Keratinocyte (primary cell): ENCODE results near the gene CACNA1S. TPM values are rescaled to one million over a fixed set of nuclear protein-coding genes. Genes with fewer than 3 reads are reported as not detected.

Experiments used
- DNase-seq: peaks from one replicate; pipeline ENCODE4 v3.0.0-alpha.2; 2011; ENCODE audit warnings: low read depth, missing footprints, low spot score
- FAIRE-seq: peaks from 2 replicates; lab custom pipeline; 2011; peaks lifted over from hg19 to GRCh38; lab: Jason Lieb, UNC
- H2AFZ ChIP-seq: 2 replicates; pipeline ENCODE4 v1.6.0; 2012; ENCODE audit warnings: low read length, control low read depth, inconsistent platforms; ENCODE audit not compliant: control insufficient read depth
- H3K27ac ChIP-seq: 2 replicates; pipeline ENCODE4 v1.5.1; 2011; ENCODE audit warnings: low read length; ENCODE audit not compliant: control insufficient read depth, insufficient read depth
- H3K27me3 ChIP-seq: 3 replicates; pipeline ENCODE4 v1.6.0; 2011; ENCODE audit warnings: low read length; ENCODE audit not compliant: control insufficient read depth, insufficient read depth; ENCODE audit errors: extremely low read depth
- H3K36me3 ChIP-seq, 2 experiments: 2 replicates in 1 of 2; 3 replicates in 1 of 2; pipeline ENCODE4 v1.5.1; 2011; ENCODE audit warnings: low read length in 2 of 2, mild to moderate bottlenecking in 1 of 2; ENCODE audit not compliant: control insufficient read depth in 2 of 2, insufficient read depth in 2 of 2; ENCODE audit errors: extremely low read depth in 1 of 2
- H3K4me1 ChIP-seq: 3 replicates; pipeline ENCODE4 v1.5.1; 2011; ENCODE audit warnings: low read length; ENCODE audit not compliant: control insufficient read depth, insufficient read depth; ENCODE audit errors: extremely low read depth
- H3K4me2 ChIP-seq: 3 replicates; pipeline ENCODE4 v1.6.0; 2011; ENCODE audit warnings: low read depth, low read length; ENCODE audit not compliant: control insufficient read depth, insufficient read depth; ENCODE audit errors: extremely low read depth
- H3K4me3 ChIP-seq, 3 experiments: fragments of 200-600 bp in 1 of 3; sonication (generic) in 1 of 3; 2 replicates in 2 of 3; 3 replicates in 1 of 3; pipeline ENCODE4 v1.5.1; 2011 to 2016; ENCODE audit warnings: low read length in 3 of 3, mild to moderate bottlenecking in 3 of 3, control low read depth in 2 of 3, inconsistent platforms in 1 of 3, low read depth in 1 of 3, mixed read lengths in 1 of 3, mixed run types in 1 of 3, moderate library complexity in 1 of 3; ENCODE audit not compliant: control insufficient read depth in 2 of 3, insufficient read depth in 2 of 3; ENCODE audit errors: extremely low read depth in 1 of 3
- H3K79me2 ChIP-seq: 2 replicates; pipeline ENCODE4 v1.6.0; 2012; ENCODE audit warnings: low read length; ENCODE audit not compliant: control insufficient read depth, insufficient read depth
- H3K9ac ChIP-seq: 3 replicates; pipeline ENCODE4 v1.6.0; 2011; ENCODE audit warnings: low read length; ENCODE audit not compliant: control insufficient read depth, insufficient read depth; ENCODE audit errors: extremely low read depth
- H3K9me1 ChIP-seq: 3 replicates; pipeline ENCODE4 v1.6.0; 2011; ENCODE audit warnings: low read length; ENCODE audit not compliant: control insufficient read depth, insufficient read depth; ENCODE audit errors: extremely low read depth
- H3K9me3 ChIP-seq: 2 replicates; pipeline ENCODE4 v1.5.1; 2012; ENCODE audit warnings: low read depth, low read length; ENCODE audit not compliant: control insufficient read depth
- H4K20me1 ChIP-seq: 3 replicates; pipeline ENCODE4 v1.6.0; 2011; ENCODE audit warnings: low read length; ENCODE audit not compliant: control insufficient read depth, insufficient read depth; ENCODE audit errors: extremely low read depth
- CTCF ChIP-seq, 3 experiments: IDR thresholded peaks in 1 of 3; conservative IDR thresholded peaks in 1 of 3; optimal IDR thresholded peaks in 1 of 3; 2 replicates in 2 of 3; 3 replicates in 1 of 3; pipeline versions ENCODE3 to v1.5.1; 2011; ENCODE audit warnings: low read length in 3 of 3, mild to moderate bottlenecking in 3 of 3, moderate library complexity in 2 of 3, control low read depth in 1 of 3, inconsistent platforms in 1 of 3; ENCODE audit not compliant: insufficient read depth in 2 of 3; ENCODE audit errors: extremely low read depth in 1 of 3
- EZH2 ChIP-seq: IDR thresholded peaks from one replicate; pipeline ENCODE4 v1.6.1; 2012; ENCODE audit warnings: inconsistent platforms, mild to moderate bottlenecking, low read length, moderate library complexity
- dilution Hi-C: fragments of 300-500 bp; cut with MboI; formaldehyde crosslinking; loops from one replicate; pipeline ENCODE4 v1.7.0; 2020; ENCODE audit warnings: low sequenced_read_pairs; ENCODE audit not compliant: extremely low pct_ligation_motif_present
- polyA plus RNA-seq, 5 experiments: library from polyadenylated mRNA; depleted of rRNA in 3 of 5; stranded (reverse) in 3 of 5; stranded (forward) in 1 of 5; unstranded in 1 of 5; fragments of >200 nt; gene quantifications; 1 replicate in 1 of 5; 2 replicates in 3 of 5; 3 replicates in 1 of 5; pipeline versions ENCODE4 v1.2.1 to v1.2.3, GENCODE V29; 2011 to 2012; ENCODE audit warnings: missing spikeins in 2 of 5, low read depth in 1 of 5, low replicate concordance in 1 of 5

The CACNA1S gene
- polyA plus RNA-seq, 1 donor (not counting 4 experiments of a cell fraction or from before 2014, with no cell fraction given), result not detected

DNA sequence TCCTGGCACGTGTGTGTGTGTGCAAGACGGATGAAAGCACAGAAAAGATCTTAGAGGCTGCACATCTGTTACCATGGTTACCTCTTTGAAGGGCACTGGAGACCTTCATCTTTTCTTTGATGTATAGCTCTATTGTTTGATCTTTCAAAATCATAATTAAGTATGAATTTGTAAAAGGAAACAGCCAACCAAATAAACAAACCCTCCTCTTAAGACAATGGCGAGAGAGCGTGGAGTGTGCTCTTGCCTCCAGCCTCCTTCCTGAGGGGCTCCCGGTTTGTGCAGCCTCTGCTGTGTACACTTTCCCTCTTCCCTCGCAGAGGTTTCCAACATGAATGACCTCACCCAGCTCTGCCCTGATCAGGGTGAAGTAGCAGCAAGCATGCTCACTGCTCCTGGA is 27.9 kb downstream of the CACNA1S start:
- no peak for FAIRE-seq
- TF ChIP-seq CTCF (optimal IDR thresholded peaks at IDR 0.05 in 1 of 3, IDR thresholded peaks at IDR 0.05 in 1 of 3, conservative IDR thresholded peaks at IDR 0.05 in 1 of 3; ENCODE audit: extremely low read depth in 1 of 3, insufficient read depth in 2 of 3, low read length in 3 of 3) (no peak), EZH2 (no peak)

GRCh38 chr1:201083741-201084140 is 28.5 kb downstream of the CACNA1S start:
- Histone ChIP-seq H3K79me2 (no peaks in the 10 kb centered on the region), H3K9ac (no peak overlapping the region), H3K36me3 (no peaks in the 10 kb centered on the region), H3K9me1 (no peaks in the 10 kb centered on the region), H3K4me3 (no peak overlapping the region), H4K20me1 (no peaks in the 10 kb centered on the region), H3K4me2 (no peak overlapping the region), H3K27me3 (peaks cover 7% of the 10 kb centered on the region), H2AFZ (no peak overlapping the region), H3K27ac (no peak overlapping the region), H3K4me1 (peaks cover 5% of the 10 kb centered on the region), H3K9me3 (no peaks in the 10 kb centered on the region)
- dilution Hi-C loops, result no loop called here
- FAIRE-seq, result no peak
- no peak for TF ChIP-seq CTCF (optimal IDR thresholded peaks at IDR 0.05 in 1 of 3, IDR thresholded peaks at IDR 0.05 in 1 of 3, conservative IDR thresholded peaks at IDR 0.05 in 1 of 3; ENCODE audit: extremely low read depth in 1 of 3, insufficient read depth in 2 of 3, low read length in 3 of 3)
- TF ChIP-seq EZH2, result no peak
- DNase-seq, result no peak

More for the DNA sequence above, 27.9 kb downstream of the CACNA1S start:
- Histone ChIP-seq H3K27ac (no peak overlapping the region), H3K9ac (no peak overlapping the region), H2AFZ (no peak overlapping the region), H3K4me3 (no peak overlapping the region), H3K4me1 (peaks cover 11% of the 10 kb centered on the region), H3K36me3 (no peaks in the 10 kb centered on the region), H3K9me3 (no peaks in the 10 kb centered on the region), H3K4me2 (no peak overlapping the region), H3K27me3 (peaks cover 4% of the 10 kb centered on the region), H3K9me1 (no peaks in the 10 kb centered on the region), H3K79me2 (no peaks in the 10 kb centered on the region), H4K20me1 (no peaks in the 10 kb centered on the region)
- no peak for DNase-seq
- dilution Hi-C loops, result no loop called here
